HG03558 (cell line): ENCODE results near the gene PPP4R4.

Experiments
- ATAC-seq: cut with Tn5 transposase; IDR thresholded peaks from one replicate; pipeline ENCODE4 v1.9.1; 2021; ENCODE audit warnings: moderate number of reproducible peaks; ENCODE audit not compliant: unreplicated experiment; ENCODE audit errors: extremely low read depth

Gene PPP4R4

GRCh38 chr14:94298130-94298529 lies 124.0 kb downstream of the PPP4R4 start:
- ATAC-seq: no peak

DNA sequence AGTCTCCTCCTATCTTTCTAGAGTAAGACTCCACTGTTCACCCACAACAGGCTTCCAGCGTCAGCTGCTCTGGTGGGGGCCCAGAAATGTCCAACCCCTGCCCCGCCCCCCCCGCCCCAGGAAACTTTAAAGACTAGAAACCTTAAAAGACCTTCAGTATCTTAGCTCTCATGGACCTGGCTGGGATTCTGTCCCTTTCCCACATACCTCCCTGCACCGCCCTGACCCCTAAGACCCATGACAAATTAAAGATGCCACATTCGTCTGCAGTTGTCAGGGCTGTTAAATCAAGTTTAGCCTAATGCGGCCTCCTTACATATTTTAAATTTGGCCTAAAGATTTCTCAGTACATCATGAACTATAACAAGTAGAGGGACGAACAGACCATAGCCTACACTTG lies 129.0 kb downstream of the PPP4R4 start:
- ATAC-seq: no peak

DNA sequence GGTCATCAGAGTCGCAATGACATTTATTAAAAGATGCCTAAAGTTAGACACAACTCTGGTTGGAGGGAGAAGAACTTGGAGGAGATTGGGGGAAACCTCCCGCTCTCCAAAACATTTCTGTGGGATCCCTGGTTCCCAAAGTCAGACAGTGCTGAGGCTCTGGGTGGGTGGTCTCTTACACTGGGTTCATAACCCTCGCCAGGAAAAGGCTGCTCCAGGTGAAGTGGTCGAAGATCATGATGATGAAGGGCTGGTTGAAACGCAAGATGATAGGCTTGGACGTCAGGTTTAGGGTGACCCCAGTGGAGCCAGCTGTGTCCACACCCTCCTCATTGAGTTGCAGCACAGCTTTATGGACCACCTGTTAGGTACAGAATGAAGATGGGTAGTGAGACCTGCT lies 130.1 kb downstream of the PPP4R4 start:
- ATAC-seq: no peak

- ATAC-seq: no peak
These were observed 131.5 kb downstream of the PPP4R4 start for GRCh38 chr14:94305620-94306019.

DNA sequence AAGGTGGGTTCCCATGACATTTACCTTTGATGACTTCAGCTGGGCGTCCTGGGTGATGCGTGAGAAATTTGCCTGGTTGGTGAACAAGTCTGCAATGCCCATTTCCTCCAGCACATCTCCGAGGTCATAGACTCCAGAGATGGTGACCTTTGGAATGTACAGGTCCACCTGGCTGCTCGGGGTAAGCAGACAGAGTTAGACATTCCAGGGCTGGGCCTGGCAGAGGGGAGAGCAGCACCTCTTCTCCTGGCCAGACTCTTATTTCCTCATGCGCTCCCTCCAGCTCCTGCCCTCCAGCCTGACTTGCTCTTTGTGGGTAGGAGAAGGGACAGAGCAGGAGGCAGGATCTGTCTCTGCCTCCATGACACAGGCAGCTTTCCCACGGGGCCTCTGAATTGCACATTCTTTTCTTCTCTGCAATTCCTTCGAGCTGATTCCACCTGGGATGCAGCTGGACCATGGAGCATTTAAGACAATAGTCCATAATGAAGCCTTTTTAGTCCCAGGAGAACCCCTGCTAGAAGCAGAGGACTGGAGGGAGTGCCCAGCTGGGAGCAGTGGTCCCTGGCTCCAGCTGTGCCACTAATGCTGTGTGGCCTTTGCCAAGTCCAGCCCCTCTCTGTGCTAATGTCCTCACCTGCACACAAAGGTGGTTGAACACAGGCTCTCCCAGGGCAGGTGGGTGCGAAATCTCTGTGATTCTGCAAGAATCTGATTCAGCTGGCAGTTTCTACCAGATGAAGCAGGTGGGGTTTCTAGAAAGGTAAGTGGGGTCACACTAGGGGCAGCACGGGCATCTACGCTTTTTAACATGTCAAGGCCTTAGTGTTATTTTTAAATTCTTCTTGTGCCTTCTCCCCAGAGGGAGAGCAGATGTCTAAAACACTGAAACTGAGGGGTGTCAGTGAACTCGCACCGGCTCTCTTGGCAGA lies 132.2 kb downstream of the PPP4R4 start:
- ATAC-seq: no peak

DNA sequence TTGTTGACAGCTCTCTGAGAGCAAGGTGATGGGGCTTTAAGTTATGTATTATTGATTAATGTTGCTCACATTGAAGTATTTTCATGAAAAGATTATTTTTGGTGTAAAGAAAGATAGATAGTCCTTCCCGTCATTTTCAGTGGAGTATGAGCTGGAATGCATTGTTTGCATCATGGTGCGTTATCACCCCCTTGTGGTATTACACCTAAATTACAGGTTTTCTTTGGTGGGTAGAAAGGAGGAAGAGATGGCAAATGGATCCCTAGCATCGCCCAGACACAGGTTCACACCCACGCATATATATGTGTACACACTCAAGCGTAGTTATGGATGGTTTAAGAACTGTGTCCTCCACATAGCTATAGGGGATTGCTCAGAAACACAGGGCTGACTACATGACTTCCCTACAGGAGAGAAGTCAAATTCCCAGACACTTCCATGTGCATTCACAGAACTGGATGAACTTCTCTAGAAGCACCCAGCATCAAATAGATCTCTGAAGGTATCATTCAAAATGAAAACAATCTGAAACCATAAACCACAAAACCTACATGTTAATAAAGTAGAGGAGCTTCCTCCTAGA lies 133.4 kb downstream of the PPP4R4 start:
- ATAC-seq: no peak

- no peak for ATAC-seq
These were observed 135.6 kb downstream of the PPP4R4 start for GRCh38 chr14:94309721-94310120.

DNA sequence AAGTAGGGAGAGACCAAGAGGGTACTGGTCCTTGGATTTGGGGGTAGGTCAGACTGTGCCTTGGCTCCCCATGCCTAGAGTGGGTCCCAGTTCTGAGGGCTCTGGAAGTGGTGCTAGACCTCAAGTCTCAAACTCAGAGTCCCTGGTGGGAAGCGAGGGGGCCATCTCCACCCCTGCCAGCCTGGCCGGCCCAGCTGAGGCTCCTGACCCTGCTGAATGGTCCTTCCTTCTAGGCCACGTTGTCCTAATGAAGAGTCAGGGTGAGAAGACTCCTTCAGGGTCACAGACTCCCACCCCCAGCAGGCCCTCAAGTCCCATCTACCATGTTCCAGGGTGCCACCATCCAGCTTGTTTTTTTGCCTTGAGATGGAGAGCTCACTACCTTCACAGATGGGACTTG lies 136.1 kb downstream of the PPP4R4 start:
- no peak for ATAC-seq

- ATAC-seq: no peak
These were observed 138.5 kb downstream of the PPP4R4 start for GRCh38 chr14:94312481-94313246.

GRCh38 chr14:94313991-94314655 lies 140.0 kb downstream of the PPP4R4 start:
- no peak for ATAC-seq

GRCh38 chr14:94314890-94315289 lies 140.8 kb downstream of the PPP4R4 start:
- no peak for ATAC-seq

- ATAC-seq: no peak
These were observed 142.6 kb downstream of the PPP4R4 start for GRCh38 chr14:94316692-94317091.

DNA sequence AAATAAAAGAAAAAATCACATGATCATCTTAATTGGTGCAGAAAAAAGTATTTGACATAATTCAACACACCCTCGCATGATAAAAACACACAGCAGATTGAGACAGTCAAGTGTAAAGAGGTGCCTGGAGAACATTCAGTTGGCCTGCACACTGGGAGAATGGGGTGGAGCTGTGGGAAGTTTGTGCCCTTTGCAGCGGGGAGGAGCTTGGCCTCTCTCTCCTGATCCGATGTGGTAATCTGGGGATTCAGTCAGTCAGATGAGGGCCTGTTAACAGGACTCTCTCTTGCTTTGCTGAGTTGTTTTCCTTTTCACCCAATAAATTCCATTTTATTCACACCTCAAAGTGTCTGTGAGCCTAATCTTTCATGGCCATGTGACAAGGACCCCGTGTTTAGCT lies 143.1 kb downstream of the PPP4R4 start:
- ATAC-seq: no peak

GRCh38 chr14:94320243-94320642 lies 146.1 kb downstream of the PPP4R4 start:
- no peak for ATAC-seq

GRCh38 chr14:94321421-94322271 lies 147.5 kb downstream of the PPP4R4 start:
- no peak for ATAC-seq

DNA sequence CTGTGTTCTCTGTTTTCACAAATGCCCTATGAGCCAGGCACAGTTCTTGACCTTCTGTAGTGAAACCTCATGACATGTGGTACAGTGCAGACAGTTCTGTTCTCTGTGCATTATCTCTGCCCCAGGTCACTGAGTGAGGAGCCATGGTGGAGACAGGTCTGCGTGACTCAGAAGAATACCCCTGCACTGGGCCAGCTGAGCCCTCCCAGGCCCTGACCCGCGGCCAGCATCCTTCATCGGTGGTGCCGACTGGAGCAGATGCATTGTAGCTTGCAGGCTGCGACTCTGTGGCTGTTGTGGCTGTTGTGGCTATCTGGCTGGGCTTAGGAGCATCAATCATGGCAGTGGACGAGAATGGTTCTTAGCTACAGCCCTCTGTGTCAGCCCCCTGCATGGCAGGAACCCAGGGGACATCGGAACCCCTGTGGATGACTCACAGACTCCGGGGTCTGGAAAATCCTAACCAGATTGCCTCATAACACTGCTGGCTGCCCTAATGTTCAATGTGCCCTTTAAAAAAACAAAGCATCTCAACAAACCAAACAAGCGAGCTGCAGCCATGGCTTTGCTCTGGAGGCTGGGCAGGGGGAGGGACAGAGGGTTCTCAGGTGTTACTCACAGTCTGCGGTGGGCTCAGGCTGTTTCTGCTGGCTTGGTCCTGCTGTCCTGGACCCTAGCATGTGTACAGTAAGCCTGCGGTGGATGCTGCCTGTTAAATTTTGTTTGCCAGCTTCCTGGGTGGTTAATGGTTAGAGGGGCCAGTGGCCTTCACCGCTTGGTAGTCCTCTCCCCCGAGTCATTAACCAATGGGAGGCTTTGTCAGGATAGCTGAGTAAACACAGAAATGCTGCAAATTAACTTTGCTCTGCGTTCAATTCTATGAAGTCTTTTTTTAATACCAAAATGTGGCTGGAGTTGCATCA lies 148.8 kb downstream of the PPP4R4 start, which contains the start of gene SERPINA6:
Gene SERPINA6, minus strand, starts transcription at position 689 of the 923 bp plus-strand sequence. CDS start 8,688 bp downstream, outside the sequence.
- ATAC-seq: no peak

GRCh38 chr14:94328196-94328595 lies 154.1 kb downstream of the PPP4R4 start:
- no peak for ATAC-seq
